ENCODE measurements around the gene TMEM43. TPM values are rescaled to one million over a fixed set of nuclear protein-coding genes. Genes with fewer than 3 reads are reported as not detected.

TMEM43 gene
- polyA plus RNA-seq, 1 donor (not counting 4 experiments of a cell fraction or from before 2014, with no cell fraction given), result 111 TPM

DNA sequence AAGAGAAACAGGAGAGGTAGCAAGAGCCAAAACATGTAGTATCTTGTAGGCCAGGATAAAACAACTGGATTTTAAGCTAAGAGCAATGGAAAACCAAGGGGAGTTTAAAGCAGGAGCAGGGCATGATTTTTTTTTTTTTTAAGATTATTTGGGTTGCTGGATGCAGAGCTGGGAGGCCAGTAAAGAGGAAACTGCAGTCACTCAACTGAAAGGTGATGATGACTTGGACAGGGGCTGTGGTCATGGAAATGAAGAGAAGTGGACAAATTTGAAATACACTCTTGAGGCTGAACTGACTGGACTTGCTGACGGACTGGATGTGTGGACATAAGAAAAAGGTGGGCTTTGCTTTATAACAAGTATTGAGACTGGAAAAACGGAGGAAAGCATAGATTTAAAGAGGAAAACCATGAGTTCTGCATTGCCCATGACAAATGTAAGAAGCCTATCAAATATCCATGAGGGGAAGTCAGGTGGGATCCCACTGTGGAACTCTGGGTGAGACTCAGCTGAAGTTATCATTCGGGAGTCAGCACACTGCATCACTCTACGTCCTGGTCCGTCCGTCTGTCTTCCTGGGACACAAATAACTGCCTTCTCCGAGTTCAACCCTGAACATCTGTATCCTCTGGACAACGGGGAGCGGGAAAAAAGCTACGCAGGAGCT, 52.9 kb downstream of the TMEM43 start:
- peak overlapping the region; percentile 99 for H3K27ac ChIP-seq (ENCODE audit: control insufficient read depth, insufficient read depth, low read length)
- TF ChIP-seq, protein P1, sequence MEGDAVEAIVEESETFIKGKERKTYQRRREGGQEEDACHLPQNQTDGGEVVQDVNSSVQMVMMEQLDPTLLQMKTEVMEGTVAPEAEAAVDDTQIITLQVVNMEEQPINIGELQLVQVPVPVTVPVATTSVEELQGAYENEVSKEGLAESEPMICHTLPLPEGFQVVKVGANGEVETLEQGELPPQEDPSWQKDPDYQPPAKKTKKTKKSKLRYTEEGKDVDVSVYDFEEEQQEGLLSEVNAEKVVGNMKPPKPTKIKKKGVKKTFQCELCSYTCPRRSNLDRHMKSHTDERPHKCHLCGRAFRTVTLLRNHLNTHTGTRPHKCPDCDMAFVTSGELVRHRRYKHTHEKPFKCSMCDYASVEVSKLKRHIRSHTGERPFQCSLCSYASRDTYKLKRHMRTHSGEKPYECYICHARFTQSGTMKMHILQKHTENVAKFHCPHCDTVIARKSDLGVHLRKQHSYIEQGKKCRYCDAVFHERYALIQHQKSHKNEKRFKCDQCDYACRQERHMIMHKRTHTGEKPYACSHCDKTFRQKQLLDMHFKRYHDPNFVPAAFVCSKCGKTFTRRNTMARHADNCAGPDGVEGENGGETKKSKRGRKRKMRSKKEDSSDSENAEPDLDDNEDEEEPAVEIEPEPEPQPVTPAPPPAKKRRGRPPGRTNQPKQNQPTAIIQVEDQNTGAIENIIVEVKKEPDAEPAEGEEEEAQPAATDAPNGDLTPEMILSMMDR (optimal IDR thresholded peaks at IDR 0.05 in 1 of 3, IDR thresholded peaks at IDR 0.05 in 1 of 3, conservative IDR thresholded peaks at IDR 0.05 in 1 of 3; ENCODE audit: extremely low read depth in 1 of 3, insufficient read depth in 2 of 3, low read length in 3 of 3), result no peak
- no peak for TF ChIP-seq EZH2 (IDR thresholded peaks at IDR 0.05; ENCODE audit: low read length)
- DNase-seq (ENCODE audit: low read depth, low spot score) (no peak), FAIRE-seq (peak; percentile 23)
- peaks cover 78% of the 10 kb centered on the region for H3K79me2 ChIP-seq (ENCODE audit: control insufficient read depth, insufficient read depth, low read length)
- H4K20me1 ChIP-seq (ENCODE audit: control insufficient read depth, extremely low read depth, insufficient read depth, low read length), result no peaks in the 10 kb centered on the region
- peak overlapping the region; percentile 89 to 99 (median 94) for H3K4me3 ChIP-seq (ENCODE audit: control insufficient read depth in 2 of 3, extremely low read depth in 1 of 3, insufficient read depth in 2 of 3, low read depth in 1 of 3, low read length in 3 of 3)
- H3K9ac ChIP-seq (ENCODE audit: control insufficient read depth, extremely low read depth, insufficient read depth, low read length), result peak overlapping the region; percentile 98
- H3K9me3 ChIP-seq (ENCODE audit: control insufficient read depth, low read depth, low read length), result no peaks in the 10 kb centered on the region
- H3K27me3 ChIP-seq (ENCODE audit: control insufficient read depth, extremely low read depth, insufficient read depth, low read length), result no peaks in the 10 kb centered on the region
- peak overlapping the region; percentile 78 for H2AFZ ChIP-seq (ENCODE audit: control insufficient read depth, low read length)
- H3K36me3 ChIP-seq (ENCODE audit: control insufficient read depth in 2 of 2, extremely low read depth in 1 of 2, insufficient read depth in 2 of 2, low read length in 2 of 2), result peaks cover 0 to 4% of the 10 kb centered on the region in 2 experiments
- peak overlapping the region; percentile 100 for H3K4me2 ChIP-seq (ENCODE audit: control insufficient read depth, extremely low read depth, insufficient read depth, low read depth, low read length)
- H3K4me1 ChIP-seq (ENCODE audit: control insufficient read depth, extremely low read depth, insufficient read depth, low read length), result peaks cover 61% of the 10 kb centered on the region
- dilution Hi-C loops (cut with MboI; ENCODE audit: extremely low pct_ligation_motif_present, low sequenced_read_pairs), result no loop called here
- H3K9me1 ChIP-seq (ENCODE audit: control insufficient read depth, extremely low read depth, insufficient read depth, low read length), result peaks cover 4% of the 10 kb centered on the region

DNA sequence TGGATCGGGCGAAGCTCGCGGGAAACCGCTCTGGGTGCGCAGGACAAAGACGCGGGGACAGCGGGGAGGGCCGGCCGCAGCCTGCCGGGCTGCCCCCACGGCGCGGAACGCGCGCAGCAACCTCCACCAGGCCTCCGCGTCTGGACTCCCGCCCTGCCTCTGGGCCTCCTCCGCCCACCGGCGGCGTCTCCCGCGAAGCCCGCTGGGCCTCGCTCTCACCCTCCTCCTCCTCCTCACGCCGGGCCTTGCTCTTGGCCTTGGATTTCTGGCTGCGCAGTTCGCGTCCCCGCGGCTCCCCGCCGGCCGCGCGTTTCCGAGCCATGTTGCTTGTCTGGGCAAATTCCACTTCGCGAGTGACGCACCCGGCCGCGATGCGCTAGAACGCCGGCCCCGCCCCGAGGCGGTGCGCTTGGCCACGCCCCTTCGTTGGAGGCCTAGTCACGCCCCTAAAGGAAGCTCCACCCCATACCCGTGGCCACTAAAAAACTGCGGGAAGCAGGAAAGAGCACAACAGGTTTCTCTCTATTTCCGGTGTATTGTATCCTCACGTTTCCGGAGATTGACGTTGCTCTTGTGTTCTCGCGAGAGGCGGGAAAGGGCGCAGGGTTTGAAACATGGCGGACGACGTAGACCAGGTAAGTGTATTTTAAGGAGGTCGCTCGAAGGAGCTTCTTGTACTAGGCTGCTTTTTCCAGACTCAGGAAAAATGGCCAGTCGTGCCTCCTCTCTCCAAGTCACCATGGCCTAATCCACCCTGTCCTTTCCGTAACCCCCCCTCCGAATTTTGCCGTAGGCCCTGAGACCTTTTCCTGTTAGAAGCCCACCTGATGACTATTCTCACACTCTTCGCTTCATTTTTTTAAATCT, 53.6 kb downstream of the TMEM43 start, which contains the start of the genes LSM3 and XPC:
LSM3 (plus strand) TSS at position 571 of the 867 bp plus-strand sequence; CDS start at position 615, 44 bp downstream.
XPC (minus strand) TSS at position 355 of the 867 bp plus-strand sequence; CDS start at position 322, 33 bp downstream.
- Histone ChIP-seq H3K27ac (ENCODE audit: control insufficient read depth, insufficient read depth, low read length) (peak within 1 kb of the TSS; percentile 99), H3K4me1 (ENCODE audit: control insufficient read depth, extremely low read depth, insufficient read depth, low read length) (peaks cover 67% of the 10 kb centered on the region)

More for the DNA sequence above, 53.6 kb downstream of the TMEM43 start, which contains the start of the genes LSM3 and XPC:
- dilution Hi-C loops (cut with MboI; ENCODE audit: extremely low pct_ligation_motif_present, low sequenced_read_pairs), result no loop called here
- Histone ChIP-seq H3K9me3 (ENCODE audit: control insufficient read depth, low read depth, low read length) (no peaks in the 10 kb centered on the region), H3K9ac (ENCODE audit: control insufficient read depth, extremely low read depth, insufficient read depth, low read length) (peak within 1 kb of the TSS; percentile 98), H4K20me1 (ENCODE audit: control insufficient read depth, extremely low read depth, insufficient read depth, low read length) (no peaks in the 10 kb centered on the region), H3K4me3 (ENCODE audit: control insufficient read depth in 2 of 3, extremely low read depth in 1 of 3, insufficient read depth in 2 of 3, low read depth in 1 of 3, low read length in 3 of 3) (peak within 1 kb of the TSS; percentile 89 to 100 (median 99)), H2AFZ (ENCODE audit: control insufficient read depth, low read length) (peak within 1 kb of the TSS; percentile 95), H3K36me3 (ENCODE audit: control insufficient read depth in 2 of 2, extremely low read depth in 1 of 2, insufficient read depth in 2 of 2, low read length in 2 of 2) (no peaks in the 10 kb centered on the region), H3K27me3 (ENCODE audit: control insufficient read depth, extremely low read depth, insufficient read depth, low read length) (no peaks in the 10 kb centered on the region), H3K9me1 (ENCODE audit: control insufficient read depth, extremely low read depth, insufficient read depth, low read length) (peaks cover 4% of the 10 kb centered on the region), H3K79me2 (ENCODE audit: control insufficient read depth, insufficient read depth, low read length) (peaks cover 78% of the 10 kb centered on the region), H3K4me2 (ENCODE audit: control insufficient read depth, extremely low read depth, insufficient read depth, low read depth, low read length) (peak within 1 kb of the TSS; percentile 100)
- DNase-seq (ENCODE audit: low read depth, low spot score) (peak; percentile 98), FAIRE-seq (peak; percentile 93)
- no peak for TF ChIP-seq EZH2 (IDR thresholded peaks at IDR 0.05; ENCODE audit: low read length)

All from keratinocyte (primary cell).